T-helper 22 cell (primary cell): Measurements from ENCODE around the gene MAP1S.

Source experiments
- DNase-seq: peaks from one replicate; pipeline ENCODE4 v3.0.0-alpha.2; 2020; ENCODE audit warnings: low read depth

MAP1S gene

DNA sequence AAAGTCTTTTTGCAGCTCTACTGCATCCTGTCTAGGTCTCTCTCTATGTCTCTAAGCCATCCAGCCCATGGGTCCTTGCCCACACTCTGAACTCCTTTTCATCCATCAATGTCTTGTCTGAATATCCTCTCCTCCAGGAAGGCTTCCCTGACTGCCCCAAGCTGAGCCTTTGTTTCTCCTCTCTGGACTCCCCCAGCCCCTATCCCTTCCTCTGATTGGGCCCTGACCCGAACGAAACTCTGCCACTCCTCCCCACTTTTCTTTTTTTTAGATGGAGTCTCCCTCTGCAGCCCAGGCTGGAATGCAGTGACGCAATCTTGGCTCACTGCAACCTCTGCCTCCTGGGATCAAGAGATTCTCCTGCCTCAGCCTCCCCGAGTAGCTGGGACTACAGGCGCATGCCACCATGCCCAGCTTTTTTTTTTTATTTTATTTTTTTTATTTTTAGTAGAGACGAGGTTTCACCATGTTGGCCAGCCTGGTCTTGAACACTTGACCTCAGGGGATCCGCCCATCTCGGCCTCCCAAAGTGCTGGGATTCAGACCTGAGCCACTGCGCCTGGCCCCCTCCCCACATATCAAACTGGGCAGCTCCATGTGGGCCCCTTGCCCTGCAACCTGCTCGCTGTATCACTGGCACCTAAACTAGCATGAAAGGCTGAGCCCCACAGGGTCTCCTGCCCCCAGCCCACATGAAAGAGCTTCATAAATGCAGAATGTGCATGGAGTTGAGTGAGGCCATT, 30.3 kb upstream of the MAP1S start:
- DNase-seq: no peak

GRCh38 chr19:17692566-17692965, 26.7 kb upstream of the MAP1S start:
- no peak for DNase-seq

GRCh38 chr19:17695198-17695597, 24.1 kb upstream of the MAP1S start:
- no peak for DNase-seq

- DNase-seq: peak; percentile 40
Observed at GRCh38 chr19:17703824-17704463, 15.3 kb upstream of the MAP1S start.

DNA sequence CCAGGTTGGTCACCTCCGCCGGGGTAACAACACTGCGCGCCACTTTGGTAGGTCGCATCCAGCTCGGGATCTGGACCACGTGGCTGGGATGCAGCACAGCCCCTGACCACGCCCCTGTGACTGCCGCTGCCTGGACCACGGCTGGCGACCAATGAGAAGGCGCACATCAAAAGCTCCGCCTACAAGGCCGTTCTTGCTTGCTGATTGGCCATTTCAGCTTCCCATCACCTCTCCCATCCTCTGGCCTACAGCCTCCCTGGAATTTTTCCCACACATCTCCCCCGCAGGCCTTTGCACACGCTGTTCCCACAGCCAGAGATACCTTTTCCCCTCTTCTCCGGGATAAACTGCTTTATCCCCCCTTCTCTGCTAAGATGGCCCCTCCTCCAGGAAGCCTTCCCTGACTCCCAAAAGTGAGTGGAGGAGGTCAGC, 12.5 kb upstream of the MAP1S start:
- no peak for DNase-seq

DNA sequence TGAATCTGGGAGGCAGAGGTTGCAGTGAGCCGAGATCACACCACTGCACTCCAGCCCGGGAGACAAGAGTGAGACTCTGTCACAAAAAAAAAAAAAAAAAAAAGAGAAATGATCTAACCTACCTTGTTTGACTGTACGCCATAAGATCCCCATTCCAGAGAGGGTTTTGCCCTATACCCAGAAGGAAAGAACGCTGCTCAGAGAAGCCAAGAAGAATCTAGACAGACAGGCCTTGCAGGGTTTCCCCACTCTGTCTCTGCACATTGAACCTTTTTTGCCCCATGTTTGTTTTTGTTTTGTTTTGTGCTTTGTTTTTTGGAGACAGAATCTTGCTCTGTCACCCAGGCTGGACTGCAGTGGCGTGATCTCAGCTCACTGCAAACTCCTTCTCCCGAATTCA, 7.4 kb upstream of the MAP1S start:
- no peak for DNase-seq

GRCh38 chr19:17716309-17716929, 2.9 kb upstream of the MAP1S start:
- no peak for DNase-seq

- DNase-seq: no peak
Observed at GRCh38 chr19:17718550-17718946, 732 bp upstream of the MAP1S start.

DNA sequence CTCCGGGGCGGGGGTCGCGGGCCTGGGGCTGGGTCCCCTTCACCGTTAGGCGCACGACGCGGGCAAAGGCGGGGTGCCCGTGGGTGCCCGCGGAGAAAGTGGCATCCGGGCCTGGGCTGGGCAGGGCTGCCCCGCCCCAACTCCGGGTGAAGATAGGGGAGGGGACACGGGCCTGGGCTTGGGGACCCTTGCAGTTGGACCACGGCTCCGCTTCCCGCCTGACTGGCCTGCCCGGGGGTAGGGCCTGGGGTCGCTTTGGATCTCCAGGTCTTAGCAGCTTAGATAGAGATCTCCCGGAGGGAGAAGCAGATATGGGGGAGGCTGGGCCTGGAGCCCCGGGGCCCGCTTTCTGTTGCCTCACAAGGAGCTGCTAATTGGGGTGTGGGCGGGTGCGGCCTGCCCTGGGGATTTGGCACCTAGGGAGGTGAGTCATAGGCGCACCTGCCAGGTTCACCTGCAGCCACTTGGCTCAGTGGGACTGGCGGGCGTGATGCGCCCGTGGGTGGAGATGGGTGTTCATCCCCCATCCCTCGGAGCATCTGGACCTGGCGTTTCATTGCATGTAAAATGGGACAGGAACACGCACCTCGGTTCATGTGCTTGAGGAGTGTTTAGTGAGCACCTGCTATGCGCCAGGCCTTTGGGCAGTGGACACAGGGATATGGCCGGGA, 585 bp downstream of the MAP1S start:
- DNase-seq: no peak

- DNase-seq: no peak
Observed at GRCh38 chr19:17720440-17720839, 1.2 kb downstream of the MAP1S start.

DNA sequence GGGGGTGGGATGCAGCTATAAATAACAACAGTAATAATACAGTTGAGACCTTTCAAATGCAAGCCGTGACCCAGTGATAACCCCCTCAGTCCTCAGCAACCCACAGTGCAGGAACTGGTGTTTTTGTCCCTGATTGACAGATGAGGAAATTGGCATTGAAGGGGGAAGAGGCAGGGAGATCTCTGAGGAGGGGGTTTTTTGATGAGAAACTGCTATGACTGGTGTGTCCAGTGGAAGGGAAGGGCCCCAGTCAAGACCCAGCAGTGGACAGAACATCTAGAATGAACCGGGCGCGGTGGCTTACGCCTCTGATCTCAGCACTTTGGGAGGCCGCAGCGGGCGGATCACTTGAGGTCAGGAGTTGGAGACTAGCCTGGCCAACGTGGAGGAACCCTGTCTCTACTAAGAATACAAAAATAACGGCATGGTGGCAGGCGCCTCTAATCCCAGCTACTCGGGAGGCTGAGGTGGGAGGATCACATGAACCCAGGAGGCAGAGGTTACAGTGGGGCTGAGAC, 1.9 kb downstream of the MAP1S start:
- no peak for DNase-seq

- no peak for DNase-seq
Observed at GRCh38 chr19:17721821-17722220, 2.5 kb downstream of the MAP1S start.

DNA sequence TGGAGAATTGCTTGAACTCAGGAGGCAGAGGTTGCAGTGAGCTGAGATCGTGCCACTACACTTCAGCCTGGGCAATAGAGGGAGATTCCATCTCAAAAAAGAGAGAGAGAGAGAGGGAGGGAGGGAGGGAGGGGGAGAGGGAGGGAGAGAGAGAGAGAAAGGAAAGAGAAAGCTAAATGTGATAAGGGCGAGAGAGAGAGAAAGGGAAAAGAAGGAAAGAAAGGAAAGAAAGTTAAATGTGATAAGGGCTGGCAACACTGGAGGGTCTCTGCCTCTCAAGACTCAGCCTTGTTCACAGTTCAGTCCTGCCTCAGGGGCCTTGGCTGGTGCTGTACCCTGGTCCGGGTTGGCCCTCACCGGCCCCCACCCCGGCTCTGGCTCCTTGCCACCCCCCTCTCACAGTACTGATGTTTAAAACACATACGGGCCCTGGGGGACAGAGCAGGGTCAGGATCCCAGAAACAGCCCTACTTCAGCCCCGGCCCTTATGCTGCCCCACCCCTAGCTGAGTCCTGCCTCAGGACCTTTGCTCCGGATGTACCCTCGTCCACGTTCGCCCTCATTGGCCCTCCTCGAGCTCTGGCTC, 3.5 kb downstream of the MAP1S start:
- DNase-seq: no peak

GRCh38 chr19:17724655-17725054, 5.4 kb downstream of the MAP1S start:
- no peak for DNase-seq

- no peak for DNase-seq
Observed at GRCh38 chr19:17725422-17726078, 6.3 kb downstream of the MAP1S start.

- no peak for DNase-seq
Observed at GRCh38 chr19:17726136-17726741, 7.0 kb downstream of the MAP1S start.

DNA sequence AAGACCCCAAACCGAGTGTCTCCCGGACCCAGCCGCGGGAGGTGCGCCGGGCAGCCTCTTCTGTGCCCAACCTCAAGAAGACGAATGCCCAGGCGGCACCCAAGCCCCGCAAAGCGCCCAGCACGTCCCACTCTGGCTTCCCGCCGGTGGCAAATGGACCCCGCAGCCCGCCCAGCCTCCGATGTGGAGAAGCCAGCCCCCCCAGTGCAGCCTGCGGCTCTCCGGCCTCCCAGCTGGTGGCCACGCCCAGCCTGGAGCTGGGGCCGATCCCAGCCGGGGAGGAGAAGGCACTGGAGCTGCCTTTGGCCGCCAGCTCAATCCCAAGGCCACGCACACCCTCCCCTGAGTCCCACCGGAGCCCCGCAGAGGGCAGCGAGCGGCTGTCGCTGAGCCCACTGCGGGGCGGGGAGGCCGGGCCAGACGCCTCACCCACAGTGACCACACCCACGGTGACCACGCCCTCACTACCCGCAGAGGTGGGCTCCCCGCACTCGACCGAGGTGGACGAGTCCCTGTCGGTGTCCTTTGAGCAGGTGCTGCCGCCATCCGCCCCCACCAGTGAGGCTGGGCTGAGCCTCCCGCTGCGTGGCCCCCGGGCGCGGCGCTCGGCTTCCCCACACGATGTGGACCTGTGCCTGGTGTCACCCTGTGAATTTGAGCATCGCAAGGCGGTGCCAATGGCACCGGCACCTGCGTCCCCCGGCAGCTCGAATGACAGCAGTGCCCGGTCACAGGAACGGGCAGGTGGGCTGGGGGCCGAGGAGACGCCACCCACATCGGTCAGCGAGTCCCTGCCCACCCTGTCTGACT, 7.9 kb downstream of the MAP1S start:
- DNase-seq: no peak

DNA sequence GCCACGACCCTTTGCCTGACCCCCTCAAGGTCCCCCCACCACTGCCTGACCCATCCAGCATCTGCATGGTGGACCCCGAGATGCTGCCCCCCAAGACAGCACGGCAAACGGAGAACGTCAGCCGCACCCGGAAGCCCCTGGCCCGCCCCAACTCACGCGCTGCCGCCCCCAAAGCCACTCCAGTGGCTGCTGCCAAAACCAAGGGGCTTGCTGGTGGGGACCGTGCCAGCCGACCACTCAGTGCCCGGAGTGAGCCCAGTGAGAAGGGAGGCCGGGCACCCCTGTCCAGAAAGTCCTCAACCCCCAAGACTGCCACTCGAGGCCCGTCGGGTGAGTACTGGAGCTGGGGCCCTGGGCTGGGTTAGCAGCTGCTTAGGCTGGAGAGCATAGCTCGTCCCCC, 8.6 kb downstream of the MAP1S start:
- DNase-seq: no peak

DNA sequence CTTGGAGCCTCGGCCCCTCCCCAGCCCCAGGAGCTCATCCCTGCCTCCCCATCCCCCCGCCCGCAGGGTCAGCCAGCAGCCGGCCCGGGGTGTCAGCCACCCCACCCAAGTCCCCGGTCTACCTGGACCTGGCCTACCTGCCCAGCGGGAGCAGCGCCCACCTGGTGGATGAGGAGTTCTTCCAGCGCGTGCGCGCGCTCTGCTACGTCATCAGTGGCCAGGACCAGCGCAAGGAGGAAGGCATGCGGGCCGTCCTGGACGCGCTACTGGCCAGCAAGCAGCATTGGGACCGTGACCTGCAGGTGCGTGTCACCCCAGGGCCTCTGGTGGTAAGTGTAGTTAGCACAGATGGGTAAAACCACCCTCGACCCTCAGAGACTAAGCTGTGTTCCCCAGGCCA, 13.8 kb downstream of the MAP1S start:
- no peak for DNase-seq

DNA sequence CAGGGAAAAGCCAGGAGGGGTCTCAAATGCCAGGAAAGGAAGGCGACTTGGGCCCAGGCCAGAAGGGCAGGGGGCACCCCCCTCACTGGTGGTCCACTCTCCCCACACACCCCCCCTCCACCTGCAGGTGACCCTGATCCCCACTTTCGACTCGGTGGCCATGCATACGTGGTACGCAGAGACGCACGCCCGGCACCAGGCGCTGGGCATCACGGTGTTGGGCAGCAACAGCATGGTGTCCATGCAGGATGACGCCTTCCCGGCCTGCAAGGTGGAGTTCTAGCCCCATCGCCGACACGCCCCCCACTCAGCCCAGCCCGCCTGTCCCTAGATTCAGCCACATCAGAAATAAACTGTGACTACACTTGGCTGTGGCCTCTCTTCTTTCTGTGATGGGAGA, 14.9 kb downstream of the MAP1S start:
- no peak for DNase-seq
